Measurements from ENCODE around the gene NYNRIN.
"Not testable (repeated sequence)": the region's sequence is repeated elsewhere in the genome, so short reads cannot be mapped to it uniquely, and the experiment has no call there.

The NYNRIN gene

DNA sequence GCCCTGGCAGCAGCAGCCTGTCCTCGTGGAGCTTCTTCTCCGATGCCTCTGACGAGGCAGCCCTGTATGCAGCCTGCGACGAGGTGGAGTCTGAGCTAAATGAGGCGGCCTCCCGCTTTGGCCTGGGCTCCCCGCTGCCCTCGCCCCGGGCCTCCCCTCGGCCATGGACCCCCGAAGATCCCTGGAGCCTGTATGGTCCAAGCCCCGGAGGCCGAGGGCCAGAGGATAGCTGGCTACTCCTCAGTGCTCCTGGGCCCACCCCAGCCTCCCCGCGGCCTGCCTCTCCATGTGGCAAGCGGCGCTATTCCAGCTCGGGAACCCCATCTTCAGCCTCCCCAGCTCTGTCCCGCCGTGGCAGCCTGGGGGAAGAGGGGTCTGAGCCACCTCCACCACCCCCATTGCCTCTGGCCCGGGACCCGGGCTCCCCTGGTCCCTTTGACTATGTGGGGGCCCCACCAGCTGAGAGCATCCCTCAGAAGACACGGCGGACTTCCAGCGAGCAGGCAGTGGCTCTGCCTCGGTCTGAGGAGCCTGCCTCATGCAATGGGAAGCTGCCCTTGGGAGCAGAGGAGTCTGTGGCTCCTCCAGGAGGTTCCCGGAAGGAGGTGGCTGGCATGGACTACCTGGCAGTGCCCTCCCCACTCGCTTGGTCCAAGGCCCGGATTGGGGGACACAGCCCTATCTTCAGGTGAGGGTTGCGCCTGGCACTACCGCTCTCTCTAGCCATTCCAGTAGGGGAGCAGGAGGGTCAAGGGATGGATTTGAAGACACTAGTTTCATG lies 28.7 kb upstream of the NYNRIN start:
- no peak for DNase-seq

DNA sequence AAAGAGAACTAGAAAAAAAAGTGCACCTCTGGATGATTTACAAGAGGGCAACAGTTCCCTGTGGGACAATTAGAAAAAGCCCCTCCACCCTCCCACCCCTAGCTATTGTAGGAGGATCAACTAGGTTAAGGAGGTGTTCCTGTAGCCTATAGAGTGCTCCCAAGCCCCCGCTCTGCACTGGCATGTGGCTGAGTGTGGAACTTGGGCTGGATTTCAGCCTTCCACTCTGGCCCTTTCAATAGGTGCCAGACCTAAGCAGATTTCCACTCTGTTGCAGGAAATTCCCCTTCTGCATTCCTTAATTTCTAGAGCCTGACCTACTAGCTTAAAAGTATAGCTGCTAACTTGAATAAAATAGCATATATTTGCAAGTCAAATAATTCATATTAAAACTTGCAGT lies 28.1 kb upstream of the NYNRIN start:
- no peak for DNase-seq

DNA sequence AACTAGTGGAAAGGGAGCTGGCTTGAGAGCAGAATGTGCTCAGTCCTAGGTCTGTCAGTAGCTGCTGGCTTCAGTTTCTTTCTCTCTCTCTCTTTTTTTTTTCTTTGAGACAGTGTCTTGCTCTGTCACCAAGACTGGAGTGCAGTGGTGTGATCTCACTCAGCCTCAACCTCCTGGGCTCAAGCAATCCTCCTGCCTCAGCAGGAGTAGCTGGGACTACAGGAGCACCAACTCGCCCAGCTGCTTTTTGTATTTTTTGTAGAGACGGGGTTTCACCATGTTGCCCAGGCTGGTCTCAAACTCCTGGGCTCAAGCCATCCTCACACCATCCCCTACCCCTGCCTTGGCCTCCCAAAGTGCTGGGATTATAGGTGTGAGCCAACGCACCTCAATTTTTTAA lies 27.2 kb upstream of the NYNRIN start:
- DNase-seq = not testable (repeated sequence)

DNA sequence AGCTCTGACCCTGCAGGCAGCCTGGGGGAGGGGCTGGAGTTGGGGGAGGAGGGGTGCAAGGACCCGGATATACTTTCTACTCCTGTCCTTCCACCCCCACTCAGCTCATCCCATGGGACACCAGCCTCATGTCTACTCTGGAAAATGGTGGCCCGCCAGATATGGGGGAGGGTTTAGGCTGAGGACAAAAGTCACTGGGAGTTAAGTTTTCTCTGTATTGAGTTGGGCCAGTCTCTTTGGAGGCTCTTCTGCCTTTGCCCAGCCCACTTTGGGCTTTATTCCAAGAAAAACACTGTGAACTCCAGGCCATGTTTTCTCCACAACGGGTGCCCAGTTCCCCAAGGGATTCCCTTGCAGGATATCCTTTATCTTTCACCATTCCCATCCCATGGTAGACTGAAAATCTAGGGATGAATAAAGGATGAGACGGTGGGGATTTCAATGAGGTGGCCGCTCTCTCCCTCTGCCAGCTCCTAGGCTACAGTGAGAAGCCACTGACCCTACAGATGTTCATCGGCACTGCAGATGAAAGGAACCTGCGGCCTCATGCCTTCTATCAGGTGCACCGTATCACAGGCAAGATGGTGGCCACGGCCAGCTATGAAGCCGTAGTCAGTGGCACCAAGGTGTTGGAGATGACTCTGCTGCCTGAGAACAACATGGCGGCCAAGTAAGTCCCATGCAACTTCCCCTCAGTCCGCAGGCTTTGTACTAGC lies 25.9 kb upstream of the NYNRIN start:
- no peak for DNase-seq

DNA sequence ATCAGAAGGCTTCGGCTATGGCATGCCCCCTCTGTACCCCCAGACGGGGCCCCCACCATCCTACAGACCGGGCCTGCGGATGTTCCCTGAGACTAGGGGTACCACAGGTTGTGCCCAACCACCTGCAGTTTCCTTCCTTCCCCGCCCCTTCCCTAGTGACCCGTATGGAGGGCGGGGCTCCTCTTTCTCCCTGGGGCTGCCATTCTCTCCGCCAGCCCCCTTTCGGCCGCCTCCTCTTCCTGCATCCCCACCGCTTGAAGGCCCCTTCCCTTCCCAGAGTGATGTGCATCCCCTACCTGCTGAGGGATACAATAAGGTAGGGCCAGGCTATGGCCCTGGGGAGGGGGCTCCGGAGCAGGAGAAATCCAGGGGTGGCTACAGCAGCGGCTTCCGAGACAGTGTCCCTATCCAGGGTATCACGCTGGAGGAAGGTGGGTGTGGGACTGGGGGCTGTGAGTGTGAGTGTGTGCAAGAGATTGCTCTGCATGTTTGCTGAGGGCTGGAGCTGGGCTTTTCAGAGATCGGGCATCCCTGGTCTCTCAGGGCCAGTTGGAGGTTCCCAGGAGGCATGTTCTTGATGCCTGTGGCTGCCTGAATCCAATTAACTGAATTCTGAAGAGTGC lies 22.2 kb upstream of the NYNRIN start:
- DNase-seq = no peak

DNA sequence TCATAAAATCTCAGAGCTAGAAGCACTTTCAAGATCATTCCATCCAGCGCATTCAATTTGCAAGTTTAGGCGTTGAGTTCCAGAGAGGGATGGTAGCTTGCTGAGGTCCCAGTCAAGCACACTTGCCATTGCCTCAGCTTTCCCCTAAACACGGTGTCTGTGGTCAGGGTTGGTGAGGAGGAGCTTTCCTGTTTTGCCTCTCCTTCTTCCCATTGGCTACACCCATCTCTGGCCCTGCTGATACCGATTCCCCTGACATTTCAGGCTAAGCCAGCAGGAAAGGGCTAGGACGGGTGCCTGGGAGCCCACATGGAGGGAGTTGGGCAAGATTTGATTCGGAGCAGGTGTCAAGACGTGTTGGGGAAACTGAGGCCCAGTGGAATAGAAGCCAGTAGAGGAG lies 21.7 kb upstream of the NYNRIN start:
- no peak for DNase-seq

DNA sequence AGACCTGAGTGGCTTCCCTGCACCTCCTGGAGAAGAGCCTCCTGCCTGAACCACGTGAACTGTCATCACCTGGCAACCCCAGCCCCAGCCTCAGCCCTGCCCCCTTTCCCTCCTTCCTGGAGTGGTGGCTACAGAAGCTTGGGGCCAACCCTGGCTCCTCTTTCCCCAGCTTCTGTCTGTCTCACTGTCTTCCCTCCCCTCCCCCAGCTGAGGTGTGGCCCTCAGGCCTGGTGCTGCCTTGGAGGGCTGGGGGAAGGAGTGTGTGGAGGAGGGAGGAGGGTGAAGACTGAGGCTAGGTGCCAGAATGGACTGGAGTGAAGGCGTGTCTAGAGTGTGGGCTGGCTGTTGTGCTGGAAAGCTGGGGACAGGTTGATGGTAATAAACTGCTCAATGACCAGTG lies 21.1 kb upstream of the NYNRIN start:
- no peak for DNase-seq

DNA sequence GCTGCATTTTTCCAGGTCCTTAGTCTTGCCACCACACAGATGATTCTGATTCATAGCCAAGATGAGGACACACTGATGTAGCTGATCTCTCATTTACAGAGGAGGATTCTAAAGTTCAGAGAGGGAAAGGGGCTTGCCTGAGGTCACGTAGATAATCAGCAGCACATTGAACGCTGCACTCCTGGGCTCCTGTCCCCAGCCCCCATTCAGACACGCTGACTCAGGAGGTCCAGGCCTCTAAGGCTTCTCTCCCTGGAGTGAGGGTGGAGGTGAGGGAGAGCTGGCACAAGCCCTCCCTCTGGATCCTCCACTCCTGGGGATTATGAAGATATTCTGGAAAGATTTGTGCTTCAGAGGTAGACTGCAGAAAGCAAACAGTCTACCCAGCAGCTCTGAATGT lies 20.5 kb upstream of the NYNRIN start:
- no peak for DNase-seq

DNA sequence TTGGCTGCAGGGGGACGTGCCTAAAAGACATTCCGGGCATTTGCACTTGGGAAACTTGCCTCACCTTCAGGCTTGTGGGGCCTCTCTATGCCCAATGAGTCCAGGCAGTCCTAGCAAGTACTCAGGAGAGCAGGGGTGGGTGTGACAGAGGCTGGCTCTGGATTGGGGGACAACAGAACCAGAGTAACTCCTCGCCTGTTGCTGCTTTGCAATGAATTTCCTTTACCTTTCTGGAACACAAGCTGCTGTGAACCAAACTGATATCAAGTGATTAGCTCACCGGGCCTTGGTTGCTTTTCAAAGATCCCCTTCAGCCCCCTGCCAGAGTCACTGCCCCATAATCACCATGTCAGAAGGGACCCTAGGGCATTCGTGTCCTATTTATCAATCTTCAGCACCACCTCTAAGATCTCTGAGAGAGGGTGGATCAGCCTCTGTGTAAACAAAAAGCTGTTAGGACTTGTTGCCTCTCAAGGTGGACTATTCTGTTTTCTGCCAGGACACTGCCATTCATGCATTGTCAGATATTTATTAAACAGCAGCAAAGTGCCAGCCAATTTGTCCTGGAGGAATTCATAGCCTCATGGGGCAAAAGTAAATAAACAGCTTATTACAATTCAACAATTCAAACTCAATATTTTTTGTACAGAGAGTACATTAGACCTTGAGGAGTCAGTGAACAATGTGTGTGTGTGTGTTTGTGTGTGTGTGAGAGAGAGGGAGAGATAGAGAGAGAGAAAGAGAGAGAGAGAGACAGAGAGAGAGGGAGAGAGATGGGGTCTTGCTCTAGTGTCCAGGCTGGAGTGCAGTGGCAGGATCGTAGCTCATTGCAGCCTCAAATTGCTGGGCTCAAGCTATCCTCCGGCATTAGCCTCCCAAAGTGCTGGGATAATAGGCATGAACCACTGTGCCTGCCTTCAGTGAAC lies 19.6 kb upstream of the NYNRIN start:
- DNase-seq = no peak

DNA sequence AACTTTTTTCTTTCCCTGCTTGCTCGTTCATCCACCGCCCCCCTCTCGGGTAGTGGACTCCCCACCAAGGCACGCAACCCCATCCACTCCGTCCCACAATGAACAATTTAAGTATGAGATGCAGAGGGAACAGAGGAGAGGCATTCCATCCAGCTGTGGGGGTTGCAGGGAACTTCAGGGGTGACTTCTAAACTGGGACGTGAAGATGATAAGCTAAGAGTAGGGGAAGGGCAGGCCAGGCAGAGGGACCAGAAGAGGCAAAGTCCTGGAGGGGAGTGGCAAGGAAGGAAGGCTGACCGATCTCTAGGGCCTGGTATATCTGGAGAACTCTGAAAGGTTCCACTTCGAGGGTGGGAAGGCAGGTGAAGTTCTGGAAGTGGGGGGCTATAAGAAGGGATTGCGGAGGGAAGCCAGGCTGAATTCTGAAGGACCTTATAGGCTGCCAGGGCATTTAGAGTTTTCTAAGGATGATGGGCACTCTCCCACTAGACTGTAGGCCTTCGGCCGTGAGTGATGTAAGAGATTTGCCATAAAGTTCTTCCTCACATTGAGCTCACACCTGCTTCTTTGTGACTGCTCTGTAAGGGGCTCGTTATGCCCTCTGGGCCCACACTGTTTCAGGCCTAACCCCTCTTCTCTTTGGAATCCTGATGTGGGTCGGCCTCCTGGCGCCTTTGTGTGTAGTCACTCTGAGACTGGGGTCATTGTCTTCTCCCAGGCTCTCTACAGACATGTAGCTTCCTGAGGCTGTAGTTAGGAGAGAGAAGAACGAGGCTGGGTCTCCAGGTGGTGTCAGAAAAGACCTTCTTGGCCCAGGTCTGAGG lies 18.7 kb upstream of the NYNRIN start:
- DNase-seq = no peak

DNA sequence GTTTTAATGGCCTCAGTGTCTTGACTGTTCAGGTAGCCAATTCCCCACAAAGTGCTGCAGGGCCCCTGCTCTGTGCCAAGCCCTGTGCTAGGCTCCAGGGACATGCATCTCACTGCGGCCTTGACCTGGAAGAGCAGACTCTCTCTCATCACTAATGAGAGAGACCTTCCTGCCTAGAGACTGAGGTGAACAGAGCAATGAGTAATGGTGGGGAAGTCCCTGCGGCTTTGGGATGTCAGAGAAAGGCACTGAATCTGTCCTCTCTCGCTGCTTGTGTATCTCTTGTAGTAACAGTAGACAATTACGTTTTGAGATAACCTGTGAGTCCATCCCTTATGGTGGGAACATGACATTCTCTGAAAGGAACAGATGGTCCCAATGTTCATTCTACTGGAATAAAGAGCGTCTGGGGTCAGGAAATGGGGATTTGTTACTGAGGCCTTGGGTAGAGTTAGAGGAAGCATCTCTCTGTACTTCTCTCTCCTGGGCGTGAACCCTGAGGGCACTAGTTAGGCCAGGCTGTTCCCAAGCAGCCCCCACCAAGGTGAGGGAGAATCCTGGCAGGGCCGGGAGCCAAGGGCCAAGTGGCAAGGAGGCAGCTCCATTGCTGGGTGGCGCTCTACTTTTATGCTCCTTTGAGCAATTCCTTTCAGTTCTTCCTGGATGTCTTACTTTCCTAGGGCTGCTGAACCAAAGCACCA lies 17.3 kb upstream of the NYNRIN start:
- DNase-seq = no peak

DNA sequence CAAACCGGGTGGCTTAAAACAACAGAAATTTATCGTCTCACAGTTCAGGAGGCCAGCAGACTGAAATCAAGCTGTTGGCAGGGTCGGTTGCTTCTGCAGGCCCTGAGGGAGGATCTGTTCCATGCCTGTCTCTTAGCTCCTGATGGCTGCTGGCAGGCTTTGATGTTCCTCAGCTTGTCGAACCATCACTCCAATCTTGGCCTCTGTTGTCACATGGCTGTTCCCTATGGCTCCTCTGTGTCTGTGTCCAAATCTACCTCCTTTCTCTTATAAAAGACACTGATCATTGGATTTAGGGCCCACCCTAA lies 16.8 kb upstream of the NYNRIN start:
- no peak for DNase-seq

DNA sequence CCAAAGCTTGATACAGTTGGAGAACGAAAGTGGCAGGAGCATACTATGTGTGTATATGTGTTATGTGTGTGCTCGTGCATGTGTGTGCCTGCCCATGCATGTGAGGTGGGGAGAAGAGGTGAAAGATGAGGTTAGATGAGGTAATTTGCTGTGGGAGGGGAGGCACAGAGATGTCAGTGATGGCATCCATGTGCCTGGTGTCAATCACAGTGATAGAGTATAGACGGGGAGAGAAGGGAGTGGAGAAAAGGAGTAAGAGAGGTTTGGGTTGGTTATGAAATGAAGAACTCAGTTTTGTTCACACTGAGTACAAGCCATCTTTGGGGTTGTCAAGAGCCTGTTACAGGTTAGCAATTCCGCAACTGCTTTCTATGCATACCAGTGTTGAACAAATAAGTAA lies 14.6 kb upstream of the NYNRIN start:
- DNase-seq = no peak

DNA sequence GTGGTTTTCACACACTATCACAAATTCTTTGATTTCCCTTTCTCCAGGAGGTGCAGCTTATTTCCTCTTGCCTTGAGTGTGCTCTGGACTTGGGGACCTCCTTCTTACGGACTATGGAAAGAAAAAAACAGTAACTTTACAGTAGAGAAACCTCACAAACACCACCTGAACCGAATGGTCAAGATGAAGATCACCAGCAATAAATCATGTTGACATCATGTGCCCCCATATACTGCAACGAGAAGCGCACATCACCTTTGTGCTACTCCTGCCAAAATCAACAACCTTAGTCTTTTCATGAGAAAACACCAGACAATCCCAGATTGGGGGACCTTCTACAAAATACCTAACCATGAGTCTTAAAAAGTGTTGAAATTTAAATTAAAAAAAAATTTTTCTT lies 13.3 kb upstream of the NYNRIN start:
- DNase-seq = no peak

DNA sequence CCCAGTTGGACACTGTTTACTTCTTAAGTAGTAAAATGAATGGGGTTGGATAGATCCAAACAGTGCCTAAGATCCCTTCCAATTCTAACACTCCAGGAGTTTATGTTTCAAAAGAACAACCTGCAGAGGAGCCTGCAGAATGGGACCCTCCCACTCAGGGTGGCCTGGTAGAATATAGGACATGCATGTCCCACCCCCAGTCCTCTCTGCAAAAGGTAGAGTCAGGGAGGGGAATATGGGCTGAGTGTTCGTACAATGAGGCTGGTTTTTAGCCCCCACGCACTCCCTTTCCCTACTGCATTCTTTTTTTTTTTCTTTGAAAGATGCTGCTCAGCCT lies 11.8 kb upstream of the NYNRIN start:
- DNase-seq = no peak

DNA sequence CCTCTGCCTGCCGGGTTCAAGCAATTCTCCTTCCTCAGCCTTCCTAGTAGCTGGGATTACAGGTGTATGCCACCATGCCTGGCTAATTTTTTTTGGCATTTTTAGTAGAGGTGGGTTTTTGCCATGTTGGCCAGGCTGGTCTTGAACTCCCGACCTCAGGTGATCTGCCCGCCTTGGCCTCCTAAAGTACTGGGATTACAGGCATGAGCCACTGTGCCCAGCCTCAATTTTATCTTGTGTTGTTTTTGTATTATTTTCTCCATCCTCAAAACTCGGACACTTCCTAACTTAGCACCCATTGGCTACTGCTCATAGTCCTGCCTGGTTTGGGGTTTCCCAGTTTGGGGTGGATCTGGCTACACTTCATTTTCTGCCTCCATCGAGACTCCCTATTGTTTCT lies 11.2 kb upstream of the NYNRIN start:
- DNase-seq = not testable (repeated sequence)

DNA sequence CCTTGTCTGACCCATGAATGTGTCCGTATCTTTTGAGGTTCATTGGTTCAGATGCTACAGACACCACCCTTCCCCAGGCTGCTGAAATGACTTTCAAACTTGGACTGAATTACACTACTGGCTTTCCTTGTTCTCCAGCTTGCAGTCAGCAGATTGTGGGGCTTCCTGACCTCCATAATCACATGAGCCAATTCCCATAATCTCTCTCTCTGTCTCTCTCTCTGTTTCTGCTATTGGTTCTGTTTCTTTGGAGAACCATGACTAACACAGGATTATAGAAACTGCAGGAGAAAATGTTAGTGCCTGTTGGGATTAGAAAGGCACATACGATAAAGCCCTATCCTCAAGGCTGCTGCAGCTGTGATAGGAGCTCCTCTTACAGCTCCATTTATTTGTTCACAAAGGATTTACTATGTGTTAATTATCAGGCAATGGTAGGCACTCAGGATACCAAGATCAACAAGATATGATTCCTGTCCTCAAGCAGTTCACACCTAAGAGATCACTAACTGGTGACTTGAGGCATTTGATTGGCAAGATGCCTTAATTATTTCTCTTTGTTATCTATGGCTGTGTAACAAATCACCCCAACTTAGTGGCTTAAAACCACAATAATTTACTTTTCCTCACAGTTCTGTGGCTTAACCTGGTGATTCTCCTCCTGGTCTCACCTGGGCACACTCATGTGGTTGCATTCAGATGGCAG lies 10.2 kb upstream of the NYNRIN start:
- DNase-seq = no peak

DNA sequence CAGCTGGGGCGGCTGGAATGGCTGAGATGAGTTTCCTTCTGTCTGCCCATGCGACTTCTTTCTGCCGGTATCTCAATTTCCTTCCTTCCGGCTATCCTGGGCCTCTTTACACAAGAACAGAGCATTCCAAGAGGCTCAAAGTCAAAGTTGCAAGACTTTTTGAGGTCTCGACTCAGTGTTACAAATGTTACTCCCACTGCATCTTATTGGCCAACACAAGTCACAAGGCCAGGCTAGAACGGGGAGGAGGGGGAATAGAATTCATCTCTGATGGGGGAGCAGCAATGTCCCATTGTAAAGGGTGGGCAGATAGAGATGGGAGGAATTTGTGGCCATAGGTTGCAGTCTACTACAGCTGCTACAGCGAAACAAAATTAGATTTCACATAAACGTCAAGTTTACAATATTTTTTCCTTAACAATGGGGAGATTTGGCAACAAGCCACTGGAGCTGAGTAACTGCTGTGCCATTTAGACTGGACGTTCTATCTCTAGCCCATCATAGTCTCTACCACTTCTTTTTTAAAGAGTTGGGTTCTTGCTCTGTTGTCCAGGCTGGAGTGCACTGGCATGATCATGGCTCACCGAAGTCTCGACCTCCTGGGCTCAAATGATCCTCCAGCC lies 9.5 kb upstream of the NYNRIN start:
- DNase-seq = no peak

DNA sequence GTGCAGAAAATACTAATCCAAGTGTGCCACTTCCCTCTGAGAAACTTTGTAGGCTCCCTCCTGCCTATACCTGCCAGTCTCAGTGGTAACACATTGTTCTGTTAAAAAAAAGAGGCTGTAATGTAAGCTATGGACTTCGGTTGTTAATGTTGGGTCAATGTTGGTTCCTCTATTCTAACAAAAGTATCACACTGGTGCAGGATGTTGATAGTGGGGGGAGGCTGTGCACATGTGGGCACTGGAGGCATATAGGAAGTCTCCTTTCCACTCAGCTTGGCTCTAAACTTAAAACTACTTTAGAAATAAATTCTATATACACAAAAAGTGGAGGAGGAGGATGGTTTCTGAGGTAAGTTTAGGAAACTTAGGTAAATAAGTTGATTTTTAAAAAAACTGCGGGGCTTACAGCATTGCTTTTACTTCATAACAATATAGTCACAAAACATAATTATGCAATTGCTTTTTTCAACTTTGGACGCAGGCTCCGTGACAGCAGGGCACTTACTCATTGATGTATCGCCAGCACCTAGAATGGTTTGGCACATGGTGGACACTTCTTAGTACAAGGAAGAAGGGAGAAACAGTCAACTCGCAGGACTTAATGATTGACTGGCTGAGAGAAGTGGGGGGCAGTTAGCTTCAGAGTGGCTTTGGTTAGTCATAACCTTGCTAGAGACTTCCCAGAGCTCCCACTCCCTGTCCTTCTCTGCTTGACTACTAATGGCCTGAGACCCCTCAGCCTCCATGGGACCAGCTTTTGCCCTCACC lies 7.9 kb upstream of the NYNRIN start:
- no peak for DNase-seq

Data from activated gamma-delta T cell (primary cell).